Measurements from ENCODE around the gene BMPR2. TPM values are rescaled to one million over a fixed set of nuclear protein-coding genes. Genes with fewer than 3 reads are reported as not detected.

Gene BMPR2
- polyA plus RNA-seq, 3 donors = 4.1 to 6.4 (median 4.8) TPM

DNA sequence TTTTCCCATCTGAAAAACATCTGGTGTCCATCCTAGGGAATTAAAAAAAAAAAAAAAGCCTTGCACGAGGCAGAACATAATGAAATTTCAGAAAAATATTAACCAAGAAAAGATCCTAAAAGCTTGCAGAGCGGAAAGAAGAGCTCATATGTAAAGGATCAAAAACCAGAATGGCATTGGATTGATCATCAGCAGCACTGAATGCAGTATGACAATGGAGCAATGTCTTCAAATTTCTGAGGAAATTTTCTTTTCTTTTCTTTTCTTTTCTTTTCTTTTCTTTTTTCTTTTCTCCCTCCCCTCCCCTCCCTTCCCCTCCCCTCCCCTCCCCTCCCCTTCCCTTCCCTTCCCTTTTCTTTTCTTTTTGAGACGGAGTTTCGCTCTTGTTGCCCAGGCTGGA lies 237.4 kb downstream of the BMPR2 start:
- H3K27me3 ChIP-seq (ENCODE audit: control insufficient read depth in 2 of 2, insufficient read depth in 2 of 2, low read length in 2 of 2) = no peaks in the 10 kb centered on the region
- intact Hi-C loops (cut with micrococcal nuclease) = no loop called here
- H4K20me1 ChIP-seq (ENCODE audit: insufficient read depth, low read length) = no peaks in the 10 kb centered on the region
- Mint-ChIP-seq H3K4me1 (peaks cover 36% of the 10 kb centered on the region), H3K4me3 (no peak overlapping the region), H3K9me3 (peaks cover 0 to 2% (median 0%) of the 10 kb centered on the region in 7 donors), H3K36me3 (no peaks in the 10 kb centered on the region), H3K27me3 (ENCODE audit: low read depth in 3 of 3) (no peaks in the 10 kb centered on the region), H3K27ac (no peak overlapping the region)
- H3K9ac ChIP-seq (ENCODE audit: insufficient read depth, low read length, poor library complexity, severe bottlenecking) = no peak overlapping the region
- no peak overlapping the region for H2AFZ ChIP-seq (ENCODE audit: insufficient read depth, low read depth, low read length, poor library complexity, severe bottlenecking)
- no peaks in the 10 kb centered on the region for H3K9me3 ChIP-seq (replicated peaks in 1 of 2; ENCODE audit: control insufficient read depth in 1 of 2, insufficient read depth in 1 of 2, low read length in 2 of 2)
- no peaks in the 10 kb centered on the region for H3K36me3 ChIP-seq (replicated peaks in 1 of 2; ENCODE audit: control insufficient read depth in 1 of 2, insufficient read depth in 2 of 2, low read length in 2 of 2)
- no peak overlapping the region for H3K27ac ChIP-seq (ENCODE audit: low read depth in 1 of 2, low read length in 2 of 2)
- H3K4me1 ChIP-seq (ENCODE audit: control insufficient read depth in 1 of 2, insufficient read depth in 2 of 2, low read length in 2 of 2) = peaks cover 34 to 44% of the 10 kb centered on the region in 2 donors
- H3K4me3 ChIP-seq (replicated peaks in 1 of 3; ENCODE audit: low read depth in 2 of 3, low read length in 3 of 3) = no peak overlapping the region
- H3K79me2 ChIP-seq (ENCODE audit: insufficient read depth, low read length) = no peaks in the 10 kb centered on the region
- no peak overlapping the region for H3K4me2 ChIP-seq (replicated peaks; ENCODE audit: extremely low read depth, low read length, poor library complexity, severe bottlenecking)
- no CpG with 5 or more reads among the region's 4 CpGs for WGBS (ENCODE audit: insufficient coverage)
- no peak for TF ChIP-seq CTCF (IDR thresholded peaks at IDR 0.05)
- DNase-seq = no peak

Small RNA genes within 50 kb of the gene (small RNA-seq; reads per million reads assigned to genes)
- gene MTND4LP17 (ENCODE audit: insufficient read length, low read depth) = not detected
- not detected for gene RN7SL753P (ENCODE audit: insufficient read length, low read depth)

Other genes starting within 250 kb of the BMPR2 start
- 100 to 1,000 TPM in 2 of 3 donors, 10 to 100 TPM in 1; 30.4 to 159 (median 156) TPM for gene SUMO1, start 137.7 kb upstream of the BMPR2 start, polyA plus RNA-seq
- gene NOP58, start 110.6 kb upstream of the BMPR2 start, polyA plus RNA-seq = 10 to 100 TPM; 19.4 to 25.4 (median 22.5) TPM

Data from CD14-positive monocyte (primary cell).